GOT3 (cell line): ENCODE results near the gene NELFB.
"Not testable (repeated sequence)": the region's sequence is repeated elsewhere in the genome, so short reads cannot be mapped to it uniquely, and the experiment has no call there.

ENCODE experiments used
- DNase-seq: peaks from one replicate; lab custom pipeline; 2025; ENCODE audit warnings: mixed read lengths; lab: John Stamatoyannopoulos, UW

Gene NELFB

DNA sequence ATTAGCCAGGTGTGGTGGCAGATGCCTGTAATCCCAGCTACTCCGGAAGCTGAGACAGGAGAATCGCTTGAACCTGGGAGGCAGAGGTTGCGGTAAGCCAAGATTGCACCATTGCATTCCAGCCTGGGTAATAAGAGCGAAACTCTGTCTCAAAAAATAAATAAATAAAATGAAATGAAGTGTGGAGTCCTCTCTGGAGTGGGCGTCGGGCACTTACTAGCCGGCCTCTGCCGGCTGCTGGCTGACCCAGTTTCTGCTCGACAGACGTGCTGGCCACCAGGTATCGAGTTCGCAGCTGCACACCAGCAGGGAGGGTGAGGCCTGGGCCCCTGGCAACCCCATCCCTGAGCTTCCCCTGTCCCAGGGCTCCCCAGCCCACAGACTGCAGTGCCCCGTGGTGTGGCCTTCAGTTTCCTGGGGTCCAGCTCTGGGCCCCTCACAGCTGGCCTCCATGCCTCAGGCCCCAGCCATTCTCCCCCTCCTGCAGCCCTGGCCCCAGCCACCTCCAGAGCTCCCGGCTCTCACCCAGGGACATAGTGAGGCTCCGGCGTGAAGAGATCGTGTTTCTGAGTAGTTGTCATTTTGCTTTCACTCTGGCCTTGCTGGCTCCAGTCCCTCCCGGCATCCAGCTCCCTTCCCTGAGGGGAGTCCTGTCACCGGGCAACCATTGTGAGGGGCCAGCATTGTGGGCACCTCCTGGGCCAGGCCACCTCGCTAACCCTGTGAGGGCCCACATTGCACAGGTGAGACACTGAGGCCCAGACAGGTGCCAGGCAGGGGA lies 7.8 kb upstream of the NELFB start:
- DNase-seq = no peak

DNA sequence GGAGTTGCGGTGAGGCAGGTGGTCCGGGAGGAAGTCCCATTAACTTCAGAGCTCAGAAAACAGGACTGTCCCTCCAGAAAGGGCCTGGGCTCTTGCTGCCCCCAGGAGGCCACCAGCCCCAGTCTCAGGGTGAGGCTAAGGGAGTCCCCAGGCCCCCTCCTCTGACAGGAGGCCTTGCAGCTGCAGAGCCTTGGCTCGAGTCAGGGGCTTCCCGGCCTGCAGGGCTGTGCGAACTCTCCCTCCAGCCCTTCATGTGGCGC lies 7.3 kb upstream of the NELFB start:
- DNase-seq = no peak

DNA sequence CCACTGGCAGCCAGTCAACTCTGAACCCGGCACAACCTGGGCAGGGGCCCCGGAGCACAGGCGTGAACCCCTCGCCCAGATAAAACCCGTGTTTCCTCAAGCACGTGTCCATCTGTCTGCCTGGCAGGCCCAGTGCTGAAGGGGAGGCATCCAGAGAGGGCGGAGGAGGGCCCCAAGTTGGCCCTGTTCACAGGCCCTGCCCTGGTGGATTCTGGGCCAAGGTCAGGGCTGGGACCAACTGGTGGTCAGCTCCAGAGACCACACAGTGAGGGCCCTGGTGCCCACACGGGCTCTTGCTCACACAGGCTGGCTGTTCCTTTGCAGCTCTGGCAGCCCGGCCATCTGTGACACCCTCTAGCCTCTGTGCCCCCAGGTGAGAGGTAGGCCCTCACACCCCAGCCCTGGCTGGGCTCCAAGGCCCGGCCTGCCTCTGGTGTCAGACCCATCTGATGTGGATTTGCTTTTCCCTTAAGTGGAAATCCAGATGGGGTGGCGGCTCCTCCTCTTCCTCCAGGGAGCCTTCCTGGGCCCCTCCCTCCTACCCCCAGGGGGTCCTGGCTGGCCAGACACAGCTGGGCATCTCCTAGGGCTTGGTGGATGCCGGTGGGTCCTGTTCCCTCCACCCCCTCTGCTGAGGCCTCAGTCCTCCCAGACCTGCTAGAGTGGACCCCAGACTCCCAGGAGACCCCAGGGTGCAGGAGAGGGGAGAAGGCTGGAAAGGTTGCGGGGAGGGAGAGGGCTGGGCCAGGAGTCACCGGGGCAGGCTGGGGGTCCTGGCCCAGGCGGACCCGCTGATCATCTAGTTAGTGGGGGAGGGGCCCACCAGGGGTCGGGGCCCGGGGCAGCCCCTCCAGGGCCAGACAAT lies 4.6 kb upstream of the NELFB start:
- no peak for DNase-seq

- no peak for DNase-seq
Observed at GRCh38 chr9:137251194-137251461, 4.0 kb upstream of the NELFB start, which contains the start of gene STPG3. STPG3 (plus strand) TSS chr9:137251286; CDS start chr9:137251287, 1 bp downstream.

GRCh38 chr9:137251490-137252268 lies 3.4 kb upstream of the NELFB start:
- no peak for DNase-seq

GRCh38 chr9:137252555-137253506 lies 2.3 kb upstream of the NELFB start:
- no peak for DNase-seq

DNA sequence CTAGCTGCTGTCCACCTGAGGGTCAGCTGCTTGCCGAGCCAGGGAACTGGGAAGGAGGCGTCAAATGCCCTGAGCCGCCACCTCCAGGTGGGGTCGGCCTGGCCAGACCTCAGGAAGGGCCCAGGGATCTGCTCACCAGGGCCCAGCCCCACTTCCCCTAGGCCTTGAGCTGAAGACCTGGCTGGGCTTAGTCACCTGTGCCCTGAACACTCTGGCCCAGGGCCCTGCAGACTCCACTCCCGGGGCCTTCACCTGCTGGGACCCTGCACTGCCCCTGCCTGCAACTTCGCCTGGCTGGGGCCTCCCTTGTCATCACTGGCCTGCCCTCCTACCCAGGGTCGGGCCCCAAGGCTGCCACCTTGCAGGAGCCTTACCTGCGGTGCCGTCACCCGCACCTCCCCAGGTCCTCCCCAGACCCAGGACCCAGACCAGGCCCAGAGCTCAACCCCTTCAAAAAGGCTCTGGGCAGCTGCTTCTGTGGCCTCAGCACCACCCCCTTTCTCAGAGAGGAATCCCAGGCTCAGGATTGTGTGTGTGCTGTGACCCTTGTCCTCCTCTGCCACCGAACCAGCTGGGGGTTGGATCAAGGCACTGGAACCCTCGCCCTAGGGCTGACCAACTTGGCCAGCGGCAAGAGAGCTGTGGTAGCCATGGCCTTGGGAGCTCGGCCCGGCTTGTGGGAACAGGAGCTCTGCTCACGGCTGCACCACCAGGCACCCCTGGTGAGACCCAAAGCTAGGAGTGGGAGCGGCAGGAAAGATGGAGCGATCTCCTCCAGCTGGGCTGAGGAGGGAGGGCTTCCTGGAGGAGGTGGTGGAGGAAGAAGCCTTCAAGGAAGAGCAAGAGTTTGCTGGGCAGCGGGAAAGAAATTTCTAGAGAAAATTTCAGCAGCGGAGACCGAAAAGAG lies 1.2 kb upstream of the NELFB start:
- no peak for DNase-seq

- no peak for DNase-seq
Observed at GRCh38 chr9:137255448-137256114, 454 bp downstream of the NELFB start.

DNA sequence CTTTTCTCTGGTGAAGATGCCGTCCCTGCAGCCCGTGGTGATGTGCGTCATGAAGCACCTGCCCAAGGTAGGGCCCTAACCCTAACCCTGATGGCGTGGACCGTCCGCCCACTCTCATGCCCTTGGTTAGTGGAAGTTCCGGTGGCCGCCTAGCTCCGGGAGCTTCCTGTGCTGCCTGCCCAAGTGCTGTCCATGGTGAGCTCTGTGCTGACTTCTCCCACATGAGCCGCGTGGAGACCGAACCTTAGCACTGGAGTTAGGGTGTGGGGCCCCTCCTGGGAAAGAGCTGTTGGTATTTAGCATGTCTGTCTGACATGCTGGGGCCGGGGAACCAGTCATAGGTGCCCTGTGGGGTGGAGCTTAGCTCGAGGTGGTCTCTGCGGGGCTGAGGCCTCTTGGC lies 1.2 kb downstream of the NELFB start:
- no peak for DNase-seq

- DNase-seq = no peak
Observed at GRCh38 chr9:137256856-137257255, 1.7 kb downstream of the NELFB start.

DNA sequence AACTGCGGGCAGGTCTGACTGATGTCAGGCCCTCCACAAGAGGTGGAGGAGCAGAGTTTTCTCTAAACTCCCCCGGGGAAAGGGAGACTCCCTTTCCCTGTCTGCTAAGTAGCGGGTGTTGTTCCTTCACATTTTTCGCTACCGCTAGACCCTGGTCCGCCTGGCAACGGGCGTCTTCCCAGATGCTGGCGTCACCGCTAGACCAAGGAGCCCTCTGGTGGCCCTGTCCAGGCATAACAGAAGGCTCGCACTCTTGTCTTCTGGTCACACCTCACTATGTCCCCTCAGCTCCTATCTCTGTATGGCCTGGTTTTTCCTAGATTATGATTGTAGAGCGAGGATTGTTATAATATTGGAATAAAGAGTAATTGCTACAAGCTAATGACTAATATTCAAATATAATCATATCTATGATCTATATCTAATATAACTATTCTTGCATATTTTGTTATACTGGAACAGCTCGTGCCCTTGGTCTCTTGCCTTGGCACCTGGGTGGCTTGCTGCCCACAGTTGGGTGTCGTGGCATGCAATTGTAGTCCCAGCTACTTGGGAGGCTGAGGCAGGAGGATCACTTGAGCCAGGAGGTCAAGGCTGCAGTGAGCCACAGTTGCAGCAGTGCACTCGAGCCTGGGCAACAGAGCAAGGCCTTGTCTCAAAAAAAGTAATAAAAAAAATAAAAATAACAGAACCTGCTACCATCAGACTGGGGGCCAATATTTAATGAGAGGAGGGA lies 7.2 kb downstream of the NELFB start:
- DNase-seq = not testable (repeated sequence)

DNA sequence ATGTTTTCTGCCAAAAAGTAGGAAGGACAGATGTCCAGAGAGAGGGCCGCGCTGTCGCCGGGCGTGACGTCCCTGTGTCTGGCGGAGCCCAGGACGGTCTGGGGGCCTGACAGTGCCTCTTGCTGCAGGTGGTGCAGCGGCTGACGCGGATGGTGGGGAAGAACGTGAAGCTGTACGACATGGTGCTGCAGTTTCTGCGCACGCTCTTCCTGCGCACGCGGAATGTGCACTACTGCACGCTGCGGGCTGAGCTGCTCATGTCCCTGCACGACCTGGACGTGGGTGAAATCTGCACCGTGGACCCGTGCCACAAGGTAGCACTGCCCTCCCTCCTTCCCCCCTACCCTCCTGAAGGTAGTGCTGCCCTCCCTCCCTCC lies 7.8 kb downstream of the NELFB start:
- no peak for DNase-seq

DNA sequence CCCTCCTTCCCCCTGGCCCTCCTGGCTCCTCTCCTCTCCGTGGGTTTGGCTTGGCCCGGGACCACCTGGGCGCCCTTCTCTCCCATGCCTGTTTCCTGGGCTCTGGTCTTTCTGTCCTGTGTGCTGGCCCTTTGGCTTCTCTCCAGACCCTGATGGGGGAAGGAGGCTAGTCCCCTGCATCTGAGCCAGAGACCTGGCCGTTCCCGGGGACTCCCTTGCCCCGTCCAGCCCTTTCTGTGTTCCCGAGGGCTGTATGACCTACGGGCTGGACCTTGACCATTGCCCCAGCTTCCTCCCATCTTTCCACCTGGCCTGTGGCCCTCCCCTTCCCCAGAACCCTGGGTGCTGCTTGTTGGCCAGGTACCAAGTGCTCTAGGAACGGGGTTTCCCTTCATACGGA lies 8.4 kb downstream of the NELFB start:
- no peak for DNase-seq

DNA sequence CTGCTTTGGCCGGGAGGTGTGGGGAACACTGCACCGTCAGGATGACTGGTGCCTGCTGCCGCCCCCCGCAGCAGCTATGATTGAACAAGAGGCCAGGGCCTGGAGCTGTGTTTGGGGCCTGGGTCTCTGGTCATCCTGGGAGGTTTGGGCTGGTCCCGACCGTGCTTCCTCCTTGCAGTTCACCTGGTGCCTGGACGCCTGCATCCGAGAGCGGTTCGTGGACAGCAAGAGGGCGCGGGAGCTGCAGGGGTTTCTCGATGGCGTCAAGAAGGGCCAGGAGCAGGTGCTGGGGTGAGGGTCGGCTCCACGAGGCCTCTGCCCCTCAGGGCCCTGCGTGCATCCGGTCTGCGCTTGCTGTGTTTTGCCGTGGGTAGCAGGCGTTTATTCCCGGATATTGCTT lies 8.9 kb downstream of the NELFB start:
- DNase-seq = no peak

- DNase-seq = no peak
Observed at GRCh38 chr9:137265496-137266161, 10.5 kb downstream of the NELFB start.

DNA sequence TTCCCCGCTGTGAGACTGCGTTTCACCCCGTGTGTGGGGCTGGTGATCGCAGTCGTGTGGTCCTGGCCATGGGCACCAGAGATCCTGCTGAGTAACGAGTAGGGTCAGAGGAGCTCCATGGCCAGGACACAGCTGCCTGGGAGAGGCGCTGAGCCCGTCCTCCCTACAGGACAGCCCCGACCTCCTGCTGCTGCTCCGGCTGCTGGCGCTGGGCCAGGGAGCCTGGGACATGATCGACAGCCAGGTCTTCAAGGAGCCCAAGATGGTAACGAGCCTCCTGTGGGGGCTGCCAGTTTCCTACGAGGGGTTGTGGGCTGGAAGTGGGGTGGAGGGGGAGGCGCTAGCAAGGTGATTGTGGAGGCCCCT lies 11.0 kb downstream of the NELFB start:
- DNase-seq = no peak

DNA sequence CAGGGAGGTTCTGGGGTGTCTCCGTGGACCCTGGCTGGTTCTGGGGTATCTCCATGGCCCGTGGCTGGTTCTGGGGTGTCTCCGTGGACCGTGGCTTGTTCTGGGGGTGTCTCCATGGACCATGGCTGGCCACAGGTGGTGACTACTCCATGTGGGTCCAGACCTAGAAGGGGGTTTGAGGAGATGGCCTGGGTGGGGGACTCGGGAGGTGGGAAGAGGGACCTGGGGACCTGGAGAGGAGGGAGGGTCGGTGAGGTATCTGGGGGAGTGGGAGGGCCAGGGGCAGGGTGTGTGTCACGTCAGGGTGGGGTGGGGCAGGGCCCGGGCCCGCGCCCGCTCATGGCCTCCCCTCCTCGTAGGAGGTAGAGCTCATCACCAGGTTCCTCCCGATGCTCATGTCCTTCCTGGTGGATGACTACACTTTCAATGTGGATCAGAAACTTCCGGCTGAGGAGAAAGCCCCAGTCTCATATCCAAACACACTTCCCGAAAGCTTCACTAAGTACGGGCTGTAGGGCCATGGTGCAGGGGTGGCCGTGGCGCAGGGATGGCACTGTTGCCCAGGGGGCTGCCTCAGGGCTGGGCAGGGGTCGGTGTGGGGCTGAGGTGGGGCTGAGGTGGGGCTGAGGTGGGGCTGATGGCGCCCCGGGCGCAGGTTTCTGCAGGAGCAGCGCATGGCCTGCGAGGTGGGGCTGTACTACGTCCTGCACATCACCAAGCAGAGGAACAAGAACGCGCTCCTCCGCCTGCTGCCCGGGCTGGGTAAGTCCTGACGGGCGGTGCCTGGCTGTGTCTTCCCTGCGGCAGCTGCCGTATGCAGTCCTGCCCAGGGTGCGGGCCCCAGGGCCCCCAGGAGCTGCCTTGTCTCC lies 11.7 kb downstream of the NELFB start:
- DNase-seq = no peak

- no peak for DNase-seq
Observed at GRCh38 chr9:137267933-137268355, 12.8 kb downstream of the NELFB start.
